ENCODE results near the gene PTCH1.

The PTCH1 gene

GRCh38 chr9:95491543-95492320 is 25.0 kb downstream of the PTCH1 start:
- ChIA-PET CTCF (no interaction called here), POLR2A (no interaction called here)
- no peak for TF ChIP-seq CTCF (IDR thresholded peaks at IDR 0.05; ENCODE audit: insufficient read depth, low read length, missing control alignments)
- DNase-seq (ENCODE audit: low read depth, low spot score), result no peak
- no peak overlapping the region for H3K4me3 ChIP-seq (ENCODE audit: low read depth, low read length)

GRCh38 chr9:95488954-95489353 is 27.8 kb downstream of the PTCH1 start:
- H3K4me3 ChIP-seq (ENCODE audit: low read depth, low read length), result no peak overlapping the region
- ChIA-PET CTCF (interaction anchor here (0.8 to 1.3 kb wide), 3 partner anchors 9 to 807 kb away, joined by 3 read pairs; no protein-coding TSS in a partner anchor), POLR2A (no interaction called here)
- TF ChIP-seq CTCF (IDR thresholded peaks at IDR 0.05; ENCODE audit: insufficient read depth, low read length, missing control alignments), result no peak
- no peak for DNase-seq (ENCODE audit: low read depth, low spot score)

GRCh38 chr9:95486318-95486717 is 30.5 kb downstream of the PTCH1 start:
- no peak overlapping the region for H3K4me3 ChIP-seq (ENCODE audit: low read depth, low read length)
- CTCF ChIA-PET, result no interaction called here
- no peak for TF ChIP-seq CTCF (IDR thresholded peaks at IDR 0.05; ENCODE audit: insufficient read depth, low read length, missing control alignments)
- no peak for DNase-seq (ENCODE audit: low read depth, low spot score)
- POLR2A ChIA-PET, result no interaction called here

GRCh38 chr9:95484225-95484624 is 32.5 kb downstream of the PTCH1 start:
- TF ChIP-seq CTCF (IDR thresholded peaks at IDR 0.05; ENCODE audit: insufficient read depth, low read length, missing control alignments), result no peak
- no peak overlapping the region for H3K4me3 ChIP-seq (ENCODE audit: low read depth, low read length)
- CTCF ChIA-PET, result no interaction called here
- POLR2A ChIA-PET, result no interaction called here
- DNase-seq (ENCODE audit: low read depth, low spot score), result no peak

GRCh38 chr9:95483431-95483830 is 33.3 kb downstream of the PTCH1 start:
- H3K4me3 ChIP-seq (ENCODE audit: low read depth, low read length), result no peak overlapping the region
- TF ChIP-seq CTCF (IDR thresholded peaks at IDR 0.05; ENCODE audit: insufficient read depth, low read length, missing control alignments), result no peak
- ChIA-PET CTCF (no interaction called here), POLR2A (no interaction called here)
- no peak for DNase-seq (ENCODE audit: low read depth, low spot score)

GRCh38 chr9:95482621-95483020 is 34.1 kb downstream of the PTCH1 start:
- CTCF ChIA-PET, result no interaction called here
- DNase-seq (ENCODE audit: low read depth, low spot score), result no peak
- no peak for TF ChIP-seq CTCF (IDR thresholded peaks at IDR 0.05; ENCODE audit: insufficient read depth, low read length, missing control alignments)
- POLR2A ChIA-PET, result no interaction called here
- no peak overlapping the region for H3K4me3 ChIP-seq (ENCODE audit: low read depth, low read length)

All from AG04449 (cell line).